GM12891 (cell line): Measurements from ENCODE around the gene SFXN5.

Source experiments
- DNase-seq: peaks from one replicate; pipeline ENCODE4 v3.0.0; 2011; ENCODE audit warnings: low spot score; ENCODE audit not compliant: insufficient read length
- FAIRE-seq: peaks from 2 replicates; lab custom pipeline; 2011; peaks lifted over from hg19 to GRCh38; lab: Jason Lieb, UNC
- PAX5 ChIP-seq: IDR thresholded peaks from 2 replicates; pipeline ENCODE4 v1.6.1; 2011; ENCODE audit warnings: low read length, moderate library complexity, mild to moderate bottlenecking; ENCODE audit not compliant: insufficient read depth, severe bottlenecking
- POLR2A ChIP-seq: IDR thresholded peaks from 2 replicates; pipeline ENCODE4 v1.6.1; 2011; ENCODE audit warnings: low read depth, low read length, control low read depth
- POLR2AphosphoS5 ChIP-seq: IDR thresholded peaks from 2 replicates; pipeline ENCODE4 v1.6.1; 2011; ENCODE audit warnings: low read depth, low read length, control low read depth
- POU2F2 ChIP-seq: IDR thresholded peaks from 2 replicates; pipeline ENCODE4 v1.6.1; 2011; ENCODE audit warnings: low read depth, mild to moderate bottlenecking, control low read depth, low read length, moderate library complexity
- SPI1 ChIP-seq: IDR thresholded peaks from 2 replicates; pipeline ENCODE4 v1.6.1; 2011; ENCODE audit warnings: low read depth, low read length, control low read depth
- TAF1 ChIP-seq: IDR thresholded peaks from 2 replicates; pipeline ENCODE4 v1.6.1; 2011; ENCODE audit warnings: low read depth, low read length, control low read depth

The SFXN5 gene

DNA sequence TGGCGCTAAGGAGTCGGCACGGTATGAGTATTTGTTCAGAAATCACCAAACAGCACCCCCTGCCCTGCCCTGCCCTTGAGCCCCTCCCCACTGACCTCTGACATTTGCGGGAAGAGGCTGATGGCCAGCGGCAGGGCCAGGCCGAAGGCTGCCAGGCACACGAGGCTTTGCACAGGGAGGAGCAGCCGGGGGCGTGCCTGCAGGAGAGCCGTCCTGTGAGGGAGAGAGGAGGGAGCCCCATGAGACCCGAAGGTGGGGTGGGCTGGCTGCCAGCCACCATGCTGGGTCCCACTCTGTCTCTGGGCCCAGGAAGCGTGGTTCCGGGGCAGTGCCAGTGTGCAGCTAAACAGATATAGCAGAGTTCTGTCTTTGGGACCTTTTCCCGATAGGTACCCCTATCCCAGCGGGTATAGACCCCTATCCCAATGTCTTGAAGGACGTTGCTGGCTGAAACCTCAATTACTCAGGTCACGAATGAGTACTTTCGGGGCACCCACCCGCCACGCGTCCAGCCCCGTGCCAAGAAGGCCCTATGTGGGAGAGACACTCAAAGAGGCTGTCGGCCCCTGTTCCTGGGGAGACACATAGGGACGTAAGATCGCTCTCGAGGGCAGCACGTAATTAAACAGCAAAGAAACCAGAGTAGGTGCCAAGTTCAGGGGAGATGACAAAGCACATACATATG is 110.3 kb downstream of the SFXN5 start:
- FAIRE-seq (no peak), DNase-seq (no peak)
- TF ChIP-seq POLR2A (no peak), TAF1 (no peak), POLR2AphosphoS5 (no peak), SPI1 (no peak), POU2F2 (no peak), PAX5 (no peak)

DNA sequence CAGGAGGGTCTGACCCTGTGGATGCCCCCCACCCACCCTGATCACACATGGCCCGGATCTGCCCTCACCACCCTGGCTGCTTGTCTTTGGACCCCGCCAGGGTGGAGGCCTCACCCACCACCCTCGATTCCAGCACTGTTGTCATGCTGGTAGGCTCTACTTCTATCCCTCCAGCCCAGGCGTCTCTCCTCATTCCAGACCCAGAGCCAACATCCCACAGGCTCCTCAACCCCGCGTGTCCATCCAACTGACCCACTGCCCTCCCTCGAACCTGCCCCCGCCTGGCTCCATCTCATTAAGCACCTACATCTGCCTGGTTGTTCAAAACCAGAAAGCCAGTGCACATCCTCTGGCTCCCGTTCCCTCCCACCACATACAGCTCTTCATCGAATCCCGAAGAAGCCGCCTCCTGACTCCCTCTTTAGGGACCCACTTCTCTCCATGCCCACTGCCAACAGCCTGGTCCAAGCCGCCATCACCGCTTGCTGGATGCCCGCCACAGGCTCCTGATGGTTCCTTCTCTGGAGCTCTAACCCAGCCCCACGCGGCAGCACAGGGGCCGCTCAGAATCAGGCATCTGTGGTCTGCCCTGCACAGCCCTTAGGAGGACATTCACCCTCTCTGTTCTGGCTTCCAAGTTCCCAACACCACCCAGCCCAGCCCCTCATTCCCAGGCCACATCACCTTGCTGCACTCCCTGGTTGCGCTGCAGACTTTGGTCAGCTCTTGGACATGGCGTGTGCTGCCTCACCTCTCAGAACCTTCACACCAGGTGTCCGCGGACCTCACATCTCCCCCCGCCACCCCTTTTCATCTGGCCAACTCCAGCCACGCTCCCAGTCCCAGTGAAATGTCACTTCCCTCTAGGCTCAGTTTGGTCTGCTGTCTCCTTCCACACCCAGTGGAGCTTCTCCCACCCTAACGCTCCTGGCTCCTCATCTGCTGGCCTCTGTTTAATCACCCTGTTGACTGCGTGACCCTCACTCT is 111.2 kb downstream of the SFXN5 start:
- no peak for FAIRE-seq
- DNase-seq, result no peak
- no peak for TF ChIP-seq POLR2AphosphoS5
- TF ChIP-seq SPI1, result no peak
- no peak for TF ChIP-seq TAF1
- no peak for TF ChIP-seq POU2F2
- TF ChIP-seq PAX5, result no peak
- TF ChIP-seq POLR2A, result no peak

DNA sequence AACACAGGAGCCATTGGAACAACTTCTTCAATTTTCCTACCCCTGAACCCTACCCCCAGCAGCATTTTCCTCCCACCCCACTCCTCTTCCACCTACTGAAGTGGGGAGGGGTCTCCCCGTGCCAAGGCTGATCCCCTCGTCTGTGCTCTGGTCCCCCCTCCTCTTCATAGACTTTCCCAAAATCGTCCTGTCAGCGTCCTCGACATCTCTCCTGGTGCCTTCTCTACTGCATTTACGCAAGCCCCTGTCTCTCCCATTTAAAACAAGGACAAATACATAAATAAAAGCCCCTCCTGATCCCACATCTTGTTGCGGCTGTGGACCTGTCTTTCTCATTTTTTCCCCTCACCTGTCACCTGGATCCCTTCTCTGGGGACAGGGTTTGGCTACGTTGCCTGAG is 112.0 kb downstream of the SFXN5 start:
- no peak for FAIRE-seq
- TF ChIP-seq SPI1 (no peak), TAF1 (no peak), POLR2A (no peak), PAX5 (no peak), POLR2AphosphoS5 (no peak), POU2F2 (no peak)
- DNase-seq, result no peak

DNA sequence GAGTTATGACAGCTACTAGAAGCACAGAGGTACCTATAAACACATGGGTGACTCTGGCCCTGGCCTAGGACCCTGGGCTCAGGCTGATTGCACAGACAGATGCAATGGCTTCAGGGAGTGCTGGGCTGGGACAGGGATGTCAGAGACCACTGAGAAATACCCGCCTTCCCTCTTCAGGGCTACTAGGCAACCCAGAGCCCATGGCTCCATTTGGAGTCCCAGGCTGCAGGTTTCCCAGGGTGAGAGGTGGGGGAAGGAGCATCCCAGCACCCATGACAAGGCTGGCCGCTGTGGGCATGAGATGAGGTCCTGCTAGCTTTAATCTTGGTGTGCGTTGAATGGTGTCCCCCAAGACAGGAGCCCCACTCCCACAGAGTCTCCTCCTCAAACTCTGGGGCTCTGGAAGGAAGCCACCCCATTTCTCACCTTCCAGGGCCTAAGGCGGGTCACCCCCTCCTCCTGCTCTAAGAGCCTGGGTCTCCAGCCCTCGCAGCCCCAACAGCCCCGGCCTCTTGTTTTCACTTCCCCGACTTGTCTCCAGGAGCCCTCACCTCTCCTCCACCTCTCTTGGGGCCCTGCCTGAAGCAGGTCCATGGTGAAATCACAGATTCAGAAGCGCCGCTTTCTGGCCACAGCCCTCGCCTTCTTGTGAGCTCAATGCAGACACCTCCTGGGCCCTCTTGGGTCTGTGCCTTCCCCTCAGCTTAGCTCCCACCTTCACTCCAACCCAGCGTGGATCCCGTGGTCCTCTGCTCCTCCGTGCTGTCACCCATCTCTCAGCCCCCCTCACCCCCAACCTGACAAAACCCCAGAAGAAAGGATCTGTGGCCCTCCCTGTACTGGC is 112.7 kb downstream of the SFXN5 start:
- TF ChIP-seq POU2F2 (no peak), POLR2AphosphoS5 (no peak), TAF1 (no peak), POLR2A (no peak), SPI1 (no peak)
- FAIRE-seq, result no peak

DNA sequence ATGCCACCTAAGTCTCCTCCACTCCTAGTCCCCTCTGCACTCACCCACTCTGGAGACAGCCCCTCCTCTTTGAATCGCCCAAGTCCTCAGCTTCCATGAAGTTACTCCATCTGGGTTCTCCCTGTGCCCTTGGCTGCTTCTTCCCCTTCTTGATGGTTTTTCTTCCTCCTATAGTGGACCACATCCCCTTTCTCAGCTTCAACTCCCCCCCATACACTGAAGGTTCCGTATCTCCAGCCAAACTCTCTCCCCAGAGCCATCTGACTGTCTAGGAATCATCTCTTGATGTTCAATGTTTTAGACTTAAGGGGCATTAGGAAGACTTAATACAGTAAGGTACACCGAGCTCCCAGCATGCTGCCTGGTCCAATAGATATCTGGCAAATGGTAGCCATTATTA is 114.6 kb downstream of the SFXN5 start:
- TF ChIP-seq POLR2A, result no peak
- TF ChIP-seq TAF1, result no peak
- TF ChIP-seq PAX5, result no peak
- FAIRE-seq, result no peak
- DNase-seq, result no peak

More for the DNA sequence above, 112.7 kb downstream of the SFXN5 start:
- DNase-seq, result no peak

DNA sequence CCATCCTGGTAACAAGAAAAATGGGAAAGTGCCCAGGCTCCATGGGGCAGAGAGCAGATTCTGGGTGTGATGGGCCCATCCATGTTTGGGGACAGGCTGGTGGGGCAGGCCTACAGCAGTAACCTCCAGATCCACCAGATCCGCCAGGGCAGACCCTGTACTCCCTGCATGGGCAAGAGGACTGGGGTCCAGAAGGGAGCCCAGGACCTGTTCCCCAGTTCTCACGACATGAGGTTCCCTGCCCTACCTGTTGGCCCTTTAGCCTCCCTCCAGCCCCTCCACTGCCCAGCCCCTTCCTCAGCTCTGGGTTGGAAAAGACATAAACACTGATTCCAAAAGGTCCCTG is 115.5 kb downstream of the SFXN5 start:
- FAIRE-seq (no peak), DNase-seq (no peak)

DNA sequence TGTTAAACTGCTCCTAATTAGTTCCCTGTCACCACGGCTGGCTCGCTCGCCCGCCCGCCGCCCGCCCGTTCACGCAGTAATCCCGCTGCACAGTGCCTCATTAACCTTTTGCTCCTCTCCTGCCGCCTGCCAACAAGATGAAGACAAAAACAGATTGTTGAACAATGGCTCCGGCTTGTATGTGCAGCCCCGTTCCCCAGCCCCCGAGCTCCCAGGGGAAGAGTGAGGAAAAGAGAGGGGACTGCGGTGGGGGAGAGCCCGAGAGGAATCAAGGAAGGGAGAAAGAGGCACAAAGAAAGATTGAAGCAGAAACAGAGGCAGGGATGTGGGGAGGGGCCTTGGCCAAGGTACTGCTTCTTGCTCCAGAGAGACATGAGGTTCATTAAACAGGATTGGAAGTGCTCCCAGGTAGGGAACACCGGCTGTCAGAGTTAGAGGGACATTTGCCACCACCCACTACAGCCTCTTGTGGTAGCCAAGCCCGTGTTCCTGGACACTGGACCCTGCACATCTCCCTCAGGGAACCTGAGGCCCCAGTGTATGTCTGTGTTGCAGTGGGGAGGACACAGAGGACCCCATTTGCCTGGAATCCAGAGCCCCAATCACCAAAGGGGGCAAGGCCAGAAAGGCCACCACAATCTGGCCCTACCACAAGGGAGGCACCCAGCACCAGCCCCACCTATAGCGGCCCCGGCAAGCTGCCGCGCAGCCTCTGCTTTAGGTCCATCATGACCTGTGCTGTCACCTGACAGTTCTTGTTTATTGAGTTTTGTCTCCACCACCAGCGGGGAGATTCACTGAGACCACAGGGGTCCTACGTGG is 116.1 kb downstream of the SFXN5 start:
- no peak for DNase-seq
- FAIRE-seq, result no peak
- TF ChIP-seq SPI1 (no peak), TAF1 (no peak)

More for the DNA sequence above, 115.5 kb downstream of the SFXN5 start:
- TF ChIP-seq TAF1 (no peak), SPI1 (no peak), POLR2A (no peak), PAX5 (no peak), POLR2AphosphoS5 (no peak), POU2F2 (no peak)

DNA sequence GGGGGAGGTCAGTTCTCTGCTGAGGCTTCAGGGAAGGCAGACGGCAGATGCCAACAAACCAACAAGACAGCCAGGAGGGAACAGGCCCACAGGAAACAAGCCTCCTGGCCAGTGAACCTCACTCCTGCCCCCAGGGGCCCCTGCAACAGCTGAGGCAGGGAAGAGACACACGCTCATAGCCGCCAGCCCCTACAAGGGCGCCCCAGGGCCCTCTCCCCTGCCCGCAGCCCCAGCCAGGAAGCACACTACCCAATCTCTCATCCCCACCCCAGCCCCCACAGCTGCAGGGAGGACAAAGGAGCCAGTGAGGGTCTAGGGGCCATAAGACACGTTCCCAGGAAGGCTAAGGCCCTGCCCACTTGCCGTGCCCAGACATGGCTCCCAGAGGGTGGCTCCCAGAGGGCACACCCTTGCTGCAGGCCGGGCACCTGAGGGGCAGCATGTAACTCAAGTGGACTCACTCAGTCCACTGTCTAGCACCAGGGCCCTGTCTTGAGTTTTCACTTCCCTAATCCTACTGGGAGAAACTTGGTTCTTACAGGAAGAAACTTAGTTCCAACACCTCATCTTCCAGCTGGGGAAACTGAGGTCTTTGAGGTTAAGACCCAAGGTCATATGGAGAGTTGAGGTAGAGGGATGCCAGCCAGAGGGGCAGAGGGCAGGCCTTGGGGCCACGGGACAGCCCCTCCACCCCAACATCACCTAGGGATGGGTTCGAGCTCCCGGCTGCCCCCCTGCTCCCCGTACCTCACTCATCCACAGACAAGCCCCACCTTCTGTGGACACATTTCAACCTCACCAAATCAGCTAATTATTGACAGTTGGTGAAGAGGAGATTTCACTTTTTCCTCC is 116.9 kb downstream of the SFXN5 start:
- TF ChIP-seq POLR2A, result no peak
- TF ChIP-seq POLR2AphosphoS5, result no peak
- no peak for TF ChIP-seq PAX5
- TF ChIP-seq SPI1, result no peak
- TF ChIP-seq POU2F2, result no peak
- no peak for TF ChIP-seq TAF1
- no peak for DNase-seq
- no peak for FAIRE-seq
